T-cell (primary cell): ENCODE results near the gene NUMB. TPM values are rescaled to one million over a fixed set of nuclear protein-coding genes. Genes with fewer than 3 reads are reported as not detected.
"Not testable (repeated sequence)": the region's sequence is repeated elsewhere in the genome, so short reads cannot be mapped to it uniquely, and the experiment has no call there.

Experiments
- ATAC-seq, 4 experiments: fragments of 200-7000 bp in 3 of 4; fragments of 150-1000 bp in 1 of 4; cut with Tn5 transposase; replicated peaks in 1 of 4; 1 replicate in 3 of 4; 2 replicates in 1 of 4; pipeline ENCODE4 v1.10.0; 2021; ENCODE audit warnings: moderate library complexity in 3 of 4, mild to moderate bottlenecking in 2 of 4, moderate number of reproducible peaks in 1 of 4
- CTCF ChIA-PET, 2 donors: fragments of 300-600 bp; sonication (Branson Sonifier 250); formaldehyde crosslinking; loops; one replicate each; lab custom pipeline; 2022; ENCODE audit warnings: antibody characterized with exemption in 2 of 2; lab: Charles Lee
- POLR2A ChIA-PET, 2 donors: fragments of 300-600 bp; sonication (Branson Sonifier 250); formaldehyde crosslinking; loops; one replicate each; lab custom pipeline; 2022; ENCODE audit warnings: antibody characterized with exemption in 2 of 2; lab: Charles Lee
- DNase-seq, 35 experiments: peaks; one replicate each; pipeline versions ENCODE4 v3.0.0 to v3.0.0-alpha.2; 2013 to 2023
- H3K27ac ChIP-seq: one replicate; pipeline ENCODE4 v1.5.1; 2013; ENCODE audit warnings: low read length
- H3K27me3 ChIP-seq, 2 experiments: replicated peaks in 1 of 2; 1 replicate in 1 of 2; 2 replicates in 1 of 2; pipeline versions ENCODE4 v1.6.1 to v1.7.0; 2013; ENCODE audit warnings: low read length in 1 of 2, mixed read lengths in 1 of 2; ENCODE audit not compliant: control insufficient read depth in 2 of 2, insufficient read depth in 2 of 2; ENCODE audit errors: extremely low read depth in 1 of 2
- H3K36me3 ChIP-seq, 2 donors: 1 replicate in 1 of 2; 2 replicates in 1 of 2; pipeline versions ENCODE4 v1.6.1 to v1.7.0; 2013; ENCODE audit warnings: low read length in 1 of 2; ENCODE audit not compliant: control insufficient read depth in 2 of 2, insufficient read depth in 1 of 2; ENCODE audit errors: extremely low read depth in 1 of 2
- H3K4me1 ChIP-seq, 2 experiments: 1 replicate in 1 of 2; 2 replicates in 1 of 2; pipeline versions ENCODE4 v1.6.1 to v1.7.0; 2013; ENCODE audit warnings: low read length in 2 of 2, mixed read lengths in 1 of 2; ENCODE audit not compliant: insufficient read depth in 2 of 2, control insufficient read depth in 1 of 2; ENCODE audit errors: extremely low read depth in 1 of 2
- H3K4me3 ChIP-seq, 2 donors: 1 replicate in 1 of 2; 2 replicates in 1 of 2; pipeline versions ENCODE4 v1.5.1 to v1.7.0; 2013; ENCODE audit warnings: mild to moderate bottlenecking in 2 of 2, low read length in 1 of 2, moderate library complexity in 1 of 2; ENCODE audit not compliant: control insufficient read depth in 1 of 2; ENCODE audit errors: extremely low read depth in 1 of 2
- H3K9me3 ChIP-seq: 2 replicates; pipeline ENCODE4 v1.7.0; 2013
- H3K27ac Mint-ChIP-seq, 2 donors: one replicate each; pipeline ENCODE4 v1.8.0; 2020 to 2021; ENCODE audit warnings: mild to moderate bottlenecking in 2 of 2, mixed read lengths in 2 of 2
- H3K27me3 Mint-ChIP-seq, 2 donors: one replicate each; pipeline ENCODE4 v1.8.0; 2021 to 2022; ENCODE audit warnings: mixed read lengths in 2 of 2
- H3K36me3 Mint-ChIP-seq: one replicate; pipeline ENCODE4 v1.8.0; 2021; ENCODE audit warnings: mixed read lengths
- H3K4me1 Mint-ChIP-seq, 3 donors: one replicate each; pipeline ENCODE4 v1.8.0; 2020 to 2022; ENCODE audit warnings: mixed read lengths in 3 of 3, mild to moderate bottlenecking in 1 of 3
- H3K4me3 Mint-ChIP-seq, 3 donors: one replicate each; pipeline ENCODE4 v1.8.0; 2020 to 2022; ENCODE audit warnings: mild to moderate bottlenecking in 3 of 3, mixed read lengths in 3 of 3, moderate library complexity in 3 of 3
- H3K9me3 Mint-ChIP-seq, 3 donors: one replicate each; pipeline ENCODE4 v1.8.0; 2020 to 2022; ENCODE audit warnings: mixed read lengths in 3 of 3
- WGBS: methylation state at CpG from one replicate; pipeline ENCODE4 v1.1.5; 2013; ENCODE audit warnings: missing lambda C conversion rate; ENCODE audit not compliant: insufficient coverage; 5-methylcytosine and 5-hydroxymethylcytosine counted together
- total RNA-seq, 35 experiments: library from RNA in 6 of 35; stranded (reverse) in 6 of 35; fragments of 120-200 nt in 1 of 35; gene quantifications; one replicate each; pipeline versions ENCODE4 v1.2.1 to v1.2.4 and lab custom pipeline; 2013 to 2026

The NUMB gene
- total RNA-seq, 5 donors from 2014 or later (not counting 1 experiment from before 2014, with no cell fraction given), result 45.1 to 52.6 (median 49.1) TPM

- H3K36me3 Mint-ChIP-seq, result peaks cover 33% of the 10 kb centered on the region
- no peak for ATAC-seq
- ChIA-PET CTCF (no interaction called here), POLR2A (interaction anchor here in 1 of 2 donors (0.6 kb wide), 1 partner anchor 241 kb away, joined by 4 read pairs; no protein-coding TSS in a partner anchor)
- no peak overlapping the region for H3K4me3 Mint-ChIP-seq
- no peak overlapping the region for H3K27ac ChIP-seq
- no peak overlapping the region for H3K4me3 ChIP-seq
- H3K27me3 Mint-ChIP-seq, result no peaks in the 10 kb centered on the region
- H3K4me1 ChIP-seq, result no peaks in the 10 kb centered on the region
- peaks cover 0 to 2% (median 0%) of the 10 kb centered on the region in 3 donors for H3K4me1 Mint-ChIP-seq
- peaks cover 4 to 11% (median 9%) of the 10 kb centered on the region in 3 donors for H3K9me3 Mint-ChIP-seq
- no peak overlapping the region for H3K27ac Mint-ChIP-seq
- DNase-seq, result no peak
- no CpG with 5 or more reads among the region's 3 CpGs for WGBS
- no peaks in the 10 kb centered on the region for H3K27me3 ChIP-seq
- no peaks in the 10 kb centered on the region for H3K9me3 ChIP-seq
- H3K36me3 ChIP-seq, result no peaks in the 10 kb centered on the region
Observed at GRCh38 chr14:73386342-73386741, 72.0 kb downstream of the NUMB start.

- not testable (repeated sequence) for H3K27me3 Mint-ChIP-seq, H3K27ac Mint-ChIP-seq, H3K4me1 ChIP-seq, H3K36me3 ChIP-seq, H3K4me3 Mint-ChIP-seq, DNase-seq, H3K27ac ChIP-seq, H3K4me1 Mint-ChIP-seq, H3K27me3 ChIP-seq, H3K4me3 ChIP-seq, ATAC-seq, H3K9me3 ChIP-seq
- peaks cover 37% of the 10 kb centered on the region for H3K36me3 Mint-ChIP-seq
- POLR2A ChIA-PET, result interaction anchor here in 1 of 2 donors (0.6 kb wide), 2 partner anchors 12 to 28 kb away, joined by 7 to 10 read pairs; no protein-coding TSS in a partner anchor
- CTCF ChIA-PET, result interaction anchor here in 1 of 2 donors (0.6 to 0.7 kb wide), 3 partner anchors 34 to 59 kb away, joined by 3 to 6 read pairs (median 4); no protein-coding TSS in a partner anchor
- H3K9me3 Mint-ChIP-seq, result peaks cover 4 to 11% (median 9%) of the 10 kb centered on the region in 3 donors
- no CpG with 5 or more reads among the region's 4 CpGs for WGBS
Observed at GRCh38 chr14:73385021-73385420, 73.3 kb downstream of the NUMB start.

GRCh38 chr14:73383356-73383755, 75.0 kb downstream of the NUMB start:
- Histone ChIP-seq H3K4me3 (no peak overlapping the region), H3K9me3 (no peaks in the 10 kb centered on the region), H3K4me1 (no peaks in the 10 kb centered on the region), H3K27ac (no peak overlapping the region), H3K27me3 (no peaks in the 10 kb centered on the region), H3K36me3 (no peaks in the 10 kb centered on the region)
- no peak overlapping the region for H3K4me3 Mint-ChIP-seq
- WGBS, result 94% methylated on average over 2 of the region's 4 CpGs
- ChIA-PET POLR2A (no interaction called here), CTCF (no interaction called here)
- H3K27ac Mint-ChIP-seq, result no peak overlapping the region
- H3K36me3 Mint-ChIP-seq, result peaks cover 46% of the 10 kb centered on the region
- no peak for DNase-seq
- H3K27me3 Mint-ChIP-seq, result no peaks in the 10 kb centered on the region
- H3K9me3 Mint-ChIP-seq, result peaks cover 4 to 11% (median 9%) of the 10 kb centered on the region in 3 donors
- no peak for ATAC-seq
- peaks cover 5 to 12% (median 9%) of the 10 kb centered on the region in 3 donors for H3K4me1 Mint-ChIP-seq

- H3K9me3 Mint-ChIP-seq, result peaks cover 4 to 11% (median 9%) of the 10 kb centered on the region in 3 donors
- Histone ChIP-seq H3K4me1 (no peaks in the 10 kb centered on the region), H3K9me3 (no peaks in the 10 kb centered on the region), H3K27ac (no peak overlapping the region), H3K4me3 (no peak overlapping the region), H3K36me3 (no peaks in the 10 kb centered on the region), H3K27me3 (no peaks in the 10 kb centered on the region)
- ChIA-PET POLR2A (no interaction called here), CTCF (interaction anchor here in 1 of 2 donors (0.9 kb wide), 1 partner anchor 14 kb away, joined by 3 read pairs; no protein-coding TSS in a partner anchor)
- no peak overlapping the region for H3K4me3 Mint-ChIP-seq
- ATAC-seq, result no peak
- peaks cover 7 to 12% (median 9%) of the 10 kb centered on the region in 3 donors for H3K4me1 Mint-ChIP-seq
- 88% methylated on average over 1 of the region's 2 CpGs for WGBS
- peaks cover 41% of the 10 kb centered on the region for H3K36me3 Mint-ChIP-seq
- DNase-seq, result no peak
- no peak overlapping the region for H3K27ac Mint-ChIP-seq
- no peaks in the 10 kb centered on the region for H3K27me3 Mint-ChIP-seq
Observed at GRCh38 chr14:73381380-73382013, 76.8 kb downstream of the NUMB start.

- Histone ChIP-seq H3K9me3 (no peaks in the 10 kb centered on the region), H3K36me3 (no peaks in the 10 kb centered on the region), H3K27ac (no peak overlapping the region), H3K4me1 (no peaks in the 10 kb centered on the region), H3K4me3 (no peak overlapping the region), H3K27me3 (no peaks in the 10 kb centered on the region)
- Mint-ChIP-seq H3K27me3 (no peaks in the 10 kb centered on the region), H3K27ac (no peak overlapping the region), H3K4me3 (no peak overlapping the region), H3K36me3 (peaks cover 16% of the 10 kb centered on the region), H3K9me3 (no peaks in the 10 kb centered on the region), H3K4me1 (peaks cover 11 to 12% (median 11%) of the 10 kb centered on the region in 3 donors)
- DNase-seq (no peak), ATAC-seq (no peak)
- ChIA-PET POLR2A (interaction anchor here in 1 of 2 donors (0.5 kb wide), 1 partner anchor 1856 kb away, joined by 3 read pairs; no protein-coding TSS in a partner anchor), CTCF (no interaction called here)
Observed at GRCh38 chr14:73376585-73376984, 81.8 kb downstream of the NUMB start.

- H3K27ac ChIP-seq, result no peak overlapping the region
- WGBS, result no CpG with 5 or more reads among the region's 1 CpG
- no peaks in the 10 kb centered on the region for H3K27me3 ChIP-seq
- Mint-ChIP-seq H3K4me1 (peaks cover 8 to 12% (median 11%) of the 10 kb centered on the region in 3 donors), H3K36me3 (peaks cover 12% of the 10 kb centered on the region), H3K27me3 (no peaks in the 10 kb centered on the region), H3K9me3 (no peaks in the 10 kb centered on the region), H3K27ac (no peak overlapping the region), H3K4me3 (no peak overlapping the region)
- DNase-seq, result no peak
- H3K36me3 ChIP-seq, result no peaks in the 10 kb centered on the region
- no peak overlapping the region for H3K4me3 ChIP-seq
- CTCF ChIA-PET, result no interaction called here
- no peak for ATAC-seq
- POLR2A ChIA-PET, result no interaction called here
- H3K9me3 ChIP-seq, result no peaks in the 10 kb centered on the region
- no peaks in the 10 kb centered on the region for H3K4me1 ChIP-seq
Observed at GRCh38 chr14:73375861-73376260, 82.5 kb downstream of the NUMB start.
